HG03354 (cell line): Measurements from ENCODE around the gene RIMBP3C.
"Not testable (repeated sequence)": the region's sequence is repeated elsewhere in the genome, so short reads cannot be mapped to it uniquely, and the experiment has no call there.

ENCODE experiments used
- ATAC-seq: cut with Tn5 transposase; IDR thresholded peaks from one replicate; pipeline ENCODE4 v1.9.1; 2021; ENCODE audit warnings: mild to moderate bottlenecking; ENCODE audit not compliant: unreplicated experiment, poor library complexity, severe bottlenecking

The RIMBP3C gene

GRCh38 chr22:21580623-21581007 lies 29.4 kb upstream of the RIMBP3C start:
- not testable (repeated sequence) for ATAC-seq

- ATAC-seq = no peak
Measured at GRCh38 chr22:21579474-21579851, 28.2 kb upstream of the RIMBP3C start.

- ATAC-seq = no peak
Measured at GRCh38 chr22:21573750-21574494, 22.7 kb upstream of the RIMBP3C start.

- no peak for ATAC-seq
Measured at GRCh38 chr22:21573293-21573734, 22.1 kb upstream of the RIMBP3C start.

- ATAC-seq = no peak
Measured at GRCh38 chr22:21571679-21572078, 20.4 kb upstream of the RIMBP3C start.

GRCh38 chr22:21570398-21570797 lies 19.1 kb upstream of the RIMBP3C start:
- no peak for ATAC-seq

- ATAC-seq = no peak
Measured at GRCh38 chr22:21569459-21570170, 18.4 kb upstream of the RIMBP3C start.

- not testable (repeated sequence) for ATAC-seq
Measured at GRCh38 chr22:21569076-21569427, 17.8 kb upstream of the RIMBP3C start.

- ATAC-seq = peak; percentile 14
Measured at GRCh38 chr22:21568347-21569075, 17.2 kb upstream of the RIMBP3C start.

- peak; percentile 70 for ATAC-seq
Measured at GRCh38 chr22:21567456-21568346, 16.4 kb upstream of the RIMBP3C start, which contains the start of gene UBE2L3. Gene UBE2L3, plus strand, starts transcription at chr22:21567714. Its CDS starts 31 bp downstream, at chr22:21567745.

- no peak for ATAC-seq
Measured at GRCh38 chr22:21564411-21564810, 13.2 kb upstream of the RIMBP3C start.

GRCh38 chr22:21563912-21564311 lies 12.7 kb upstream of the RIMBP3C start:
- ATAC-seq = no peak

GRCh38 chr22:21560657-21561056 lies 9.4 kb upstream of the RIMBP3C start:
- not testable (repeated sequence) for ATAC-seq

GRCh38 chr22:21559345-21560125 lies 8.3 kb upstream of the RIMBP3C start:
- ATAC-seq = not testable (repeated sequence)

- ATAC-seq = peak; percentile 27
Measured at GRCh38 chr22:21550678-21551047, 598 bp downstream of the RIMBP3C start.

- peak; percentile 84 for ATAC-seq
Measured at GRCh38 chr22:21550008-21550677, 1.1 kb downstream of the RIMBP3C start.

GRCh38 chr22:21549558-21549957 lies 1.7 kb downstream of the RIMBP3C start:
- peak; percentile 3 for ATAC-seq
